NT2/D1 (cell line): ENCODE measurements around the gene PRPF40A.

ENCODE experiments used
- SUZ12 ChIP-seq: IDR thresholded peaks from 2 replicates; pipeline ENCODE4 v1.6.1; 2011; ENCODE audit not compliant: insufficient read length, insufficient read depth; ENCODE audit errors: extremely low read depth
- YY1 ChIP-seq: IDR thresholded peaks from 2 replicates; pipeline ENCODE4 v1.6.1; 2011; ENCODE audit not compliant: insufficient read length, insufficient read depth
- ZNF274 ChIP-seq: IDR thresholded peaks from 2 replicates; pipeline ENCODE4 v1.6.1; 2011; ENCODE audit warnings: mild to moderate bottlenecking, low read depth, low read length

GRCh38 chr2:152637251-152637650, 80.0 kb downstream of the PRPF40A start:
- TF ChIP-seq YY1 = no peak
- no peak for TF ChIP-seq ZNF274
- TF ChIP-seq SUZ12 = no peak
